ENCODE data around the gene SLC30A7. TPM values are rescaled to one million over a fixed set of nuclear protein-coding genes. Genes with fewer than 3 reads are reported as not detected.

The SLC30A7 gene
- total RNA-seq, 1 donor from 2014 or later = 5.7 TPM

- no peak for TF ChIP-seq CTCF (IDR thresholded peaks at IDR 0.05; ENCODE audit: borderline replicate concordance)
- Histone ChIP-seq H3K27me3 (ENCODE audit: low read depth) (no peaks in the 10 kb centered on the region), H3K4me1 (no peaks in the 10 kb centered on the region), H3K27ac (replicated peaks) (no peak overlapping the region), H3K9me3 (replicated peaks) (no peaks in the 10 kb centered on the region), H3K36me3 (peaks cover 19% of the 10 kb centered on the region), H3K4me3 (no peak overlapping the region)
- intact Hi-C loops (cut with micrococcal nuclease) = no loop called here
- no peak for DNase-seq
Measured at GRCh38 chr1:100972185-100972584, 76.3 kb downstream of the SLC30A7 start.

- TF ChIP-seq CTCF (IDR thresholded peaks at IDR 0.05; ENCODE audit: borderline replicate concordance) = no peak
- Histone ChIP-seq H3K27ac (replicated peaks) (no peak overlapping the region), H3K4me3 (no peak overlapping the region), H3K9me3 (replicated peaks) (no peaks in the 10 kb centered on the region), H3K27me3 (ENCODE audit: low read depth) (no peaks in the 10 kb centered on the region), H3K36me3 (peaks cover 26% of the 10 kb centered on the region), H3K4me1 (no peaks in the 10 kb centered on the region)
- no peak for DNase-seq
- intact Hi-C loops (cut with micrococcal nuclease) = no loop called here
Measured at GRCh38 chr1:100976936-100977335, 81.0 kb downstream of the SLC30A7 start.

- Histone ChIP-seq H3K9me3 (replicated peaks) (no peaks in the 10 kb centered on the region), H3K4me3 (no peak overlapping the region), H3K27ac (replicated peaks) (no peak overlapping the region), H3K36me3 (peaks cover 26% of the 10 kb centered on the region), H3K4me1 (peaks cover 13% of the 10 kb centered on the region), H3K27me3 (ENCODE audit: low read depth) (no peaks in the 10 kb centered on the region)
- no peak for DNase-seq
- no peak for TF ChIP-seq CTCF (IDR thresholded peaks at IDR 0.05; ENCODE audit: borderline replicate concordance)
- intact Hi-C loops (cut with micrococcal nuclease) = no loop called here
Measured at GRCh38 chr1:100979631-100980030, 83.7 kb downstream of the SLC30A7 start.

GRCh38 chr1:100982793-100983192 lies 86.9 kb downstream of the SLC30A7 start:
- no peak for TF ChIP-seq CTCF (IDR thresholded peaks at IDR 0.05; ENCODE audit: borderline replicate concordance)
- Histone ChIP-seq H3K4me1 (peaks cover 13% of the 10 kb centered on the region), H3K9me3 (replicated peaks) (no peaks in the 10 kb centered on the region), H3K4me3 (no peak overlapping the region), H3K27me3 (ENCODE audit: low read depth) (no peaks in the 10 kb centered on the region), H3K27ac (replicated peaks) (no peak overlapping the region), H3K36me3 (peaks cover 3% of the 10 kb centered on the region)
- intact Hi-C loops (cut with micrococcal nuclease) = no loop called here
- DNase-seq = no peak

GRCh38 chr1:100988121-100988520 lies 92.2 kb downstream of the SLC30A7 start:
- Histone ChIP-seq H3K9me3 (replicated peaks) (no peaks in the 10 kb centered on the region), H3K4me1 (peaks cover 12% of the 10 kb centered on the region), H3K27ac (replicated peaks) (no peak overlapping the region), H3K4me3 (no peak overlapping the region), H3K36me3 (peaks cover 38% of the 10 kb centered on the region), H3K27me3 (ENCODE audit: low read depth) (no peaks in the 10 kb centered on the region)
- intact Hi-C loops (cut with micrococcal nuclease) = no loop called here
- TF ChIP-seq CTCF (IDR thresholded peaks at IDR 0.05; ENCODE audit: borderline replicate concordance) = no peak
- no peak for DNase-seq
